ENCODE results near the gene THRB. TPM values are rescaled to one million over a fixed set of nuclear protein-coding genes. Genes with fewer than 3 reads are reported as not detected.

The THRB gene
- total and polyA plus RNA-seq, 2 donors (not counting 3 experiments of a cell fraction or from before 2014, with no cell fraction given) = 0.06 TPM; not detected in 1

DNA sequence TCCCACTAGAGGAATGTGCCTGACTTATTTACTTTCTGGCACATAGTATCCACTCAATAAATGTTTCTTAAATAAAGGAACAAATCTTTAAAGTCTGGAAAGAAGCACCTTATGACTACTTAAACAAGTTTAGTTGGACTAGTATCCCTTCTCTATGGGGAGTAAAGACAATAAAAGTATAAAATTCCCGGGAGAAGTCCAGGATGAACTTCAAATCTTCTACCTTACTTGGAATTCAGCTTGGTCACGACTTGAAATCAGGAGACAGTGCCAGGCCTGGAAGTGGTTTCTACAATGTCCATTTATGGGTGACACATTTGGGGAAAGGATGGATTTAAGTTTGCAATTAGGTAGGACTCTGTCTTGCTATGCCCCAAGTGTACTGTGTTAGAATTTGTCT lies 353.1 kb downstream of the THRB start:
- H3K79me2 ChIP-seq (ENCODE audit: control insufficient read depth, insufficient read depth, low read length) = no peaks in the 10 kb centered on the region
- CTCF ChIA-PET = no interaction called here
- FAIRE-seq = no peak
- intact Hi-C loops (cut with micrococcal nuclease) (no loop called here), dilution Hi-C loops (cut with MboI; ENCODE audit: extremely low pct_ligation_motif_present, low sequenced_read_pairs) (no loop called here)
- no peaks in the 10 kb centered on the region for H3K4me1 ChIP-seq (ENCODE audit: control insufficient read depth, extremely low read depth, insufficient read depth, low read length)
- no peak for TF ChIP-seq POLR2A (IDR thresholded peaks at IDR 0.05; ENCODE audit: low read depth, low read length)
- TF ChIP-seq FOS (IDR thresholded peaks at IDR 0.05; ENCODE audit: borderline replicate concordance, insufficient read depth, low read length) = no peak
- TF ChIP-seq, protein P1, sequence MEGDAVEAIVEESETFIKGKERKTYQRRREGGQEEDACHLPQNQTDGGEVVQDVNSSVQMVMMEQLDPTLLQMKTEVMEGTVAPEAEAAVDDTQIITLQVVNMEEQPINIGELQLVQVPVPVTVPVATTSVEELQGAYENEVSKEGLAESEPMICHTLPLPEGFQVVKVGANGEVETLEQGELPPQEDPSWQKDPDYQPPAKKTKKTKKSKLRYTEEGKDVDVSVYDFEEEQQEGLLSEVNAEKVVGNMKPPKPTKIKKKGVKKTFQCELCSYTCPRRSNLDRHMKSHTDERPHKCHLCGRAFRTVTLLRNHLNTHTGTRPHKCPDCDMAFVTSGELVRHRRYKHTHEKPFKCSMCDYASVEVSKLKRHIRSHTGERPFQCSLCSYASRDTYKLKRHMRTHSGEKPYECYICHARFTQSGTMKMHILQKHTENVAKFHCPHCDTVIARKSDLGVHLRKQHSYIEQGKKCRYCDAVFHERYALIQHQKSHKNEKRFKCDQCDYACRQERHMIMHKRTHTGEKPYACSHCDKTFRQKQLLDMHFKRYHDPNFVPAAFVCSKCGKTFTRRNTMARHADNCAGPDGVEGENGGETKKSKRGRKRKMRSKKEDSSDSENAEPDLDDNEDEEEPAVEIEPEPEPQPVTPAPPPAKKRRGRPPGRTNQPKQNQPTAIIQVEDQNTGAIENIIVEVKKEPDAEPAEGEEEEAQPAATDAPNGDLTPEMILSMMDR (IDR thresholded peaks at IDR 0.05; ENCODE audit: extremely low read depth in 1 of 2, insufficient read depth in 1 of 2, low read depth in 1 of 2, low read length in 2 of 2) = no peak
- TF ChIP-seq, protein P2, sequence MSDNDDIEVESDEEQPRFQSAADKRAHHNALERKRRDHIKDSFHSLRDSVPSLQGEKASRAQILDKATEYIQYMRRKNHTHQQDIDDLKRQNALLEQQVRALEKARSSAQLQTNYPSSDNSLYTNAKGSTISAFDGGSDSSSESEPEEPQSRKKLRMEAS (IDR thresholded peaks at IDR 0.05; ENCODE audit: insufficient read depth, insufficient read length) = no peak
- POLR2A ChIA-PET = no interaction called here
- H3K36me3 ChIP-seq (ENCODE audit: control insufficient read depth in 2 of 2, extremely low read depth in 1 of 2, insufficient read depth in 2 of 2, low read length in 2 of 2) = no peaks in the 10 kb centered on the region
- no peak overlapping the region for H3K27ac ChIP-seq (ENCODE audit: insufficient read depth, low read depth, low read length)
- H3K9me3 ChIP-seq (replicated peaks; ENCODE audit: control insufficient read depth, insufficient read depth, low read length) = no peaks in the 10 kb centered on the region
- H4K20me1 ChIP-seq (replicated peaks; ENCODE audit: control insufficient read depth, extremely low read depth, insufficient read depth, low read length) = no peaks in the 10 kb centered on the region
- no peaks in the 10 kb centered on the region for H3K9me1 ChIP-seq (replicated peaks; ENCODE audit: control insufficient read depth, extremely low read depth, insufficient read depth, low read length)
- no TSS peak for BruUV-seq (replicated peaks)
- no peak overlapping the region for H3K4me2 ChIP-seq (ENCODE audit: insufficient read depth, low read length)
- no peak overlapping the region for H3K4me3 ChIP-seq (replicated peaks in 1 of 3; ENCODE audit: insufficient read depth in 1 of 3, low read depth in 1 of 3, low read length in 3 of 3)
- H3K9ac ChIP-seq (replicated peaks; ENCODE audit: extremely low read depth, insufficient read depth, low read length) = no peak overlapping the region
- H3K27me3 ChIP-seq (ENCODE audit: control insufficient read depth in 2 of 2, insufficient read depth in 2 of 2, low read length in 2 of 2) = no peaks in the 10 kb centered on the region
- DNase-seq (ENCODE audit: low read depth, low spot score) = no peak
- no peak overlapping the region for H2AFZ ChIP-seq (ENCODE audit: low read depth, low read length)

Measured in endothelial cell of umbilical vein (primary cell).